Endothelial cell (in vitro differentiated cells): ENCODE measurements around the gene TTLL5. TPM values are rescaled to one million over a fixed set of nuclear protein-coding genes. Genes with fewer than 3 reads are reported as not detected.
A peak's percentile ranks its signal among the peaks of the same experiment; 100 is the strongest.

Experiments used
- DNase-seq: peaks from one replicate; pipeline ENCODE4 v3.0.0; 2021; ENCODE audit warnings: low spot score
- H3K27ac Mint-ChIP-seq: one replicate; pipeline ENCODE4 v1.8.0; 2021; ENCODE audit warnings: mixed read lengths, inconsistent platforms; ENCODE audit not compliant: unreplicated experiment
- H3K27me3 Mint-ChIP-seq: one replicate; pipeline ENCODE4 v1.8.0; 2021; ENCODE audit warnings: mild to moderate bottlenecking, moderate library complexity, mixed read lengths, inconsistent platforms; ENCODE audit not compliant: unreplicated experiment
- H3K36me3 Mint-ChIP-seq: one replicate; pipeline ENCODE4 v1.8.0; 2021; ENCODE audit warnings: mild to moderate bottlenecking, low read depth, mixed read lengths, inconsistent platforms; ENCODE audit not compliant: unreplicated experiment
- H3K4me1 Mint-ChIP-seq: one replicate; pipeline ENCODE4 v1.8.0; 2021; ENCODE audit warnings: mild to moderate bottlenecking, mixed read lengths, inconsistent platforms; ENCODE audit not compliant: unreplicated experiment
- H3K4me3 Mint-ChIP-seq: one replicate; pipeline ENCODE4 v1.8.0; 2021; ENCODE audit warnings: mild to moderate bottlenecking, mixed read lengths, inconsistent platforms; ENCODE audit not compliant: unreplicated experiment
- H3K9me3 Mint-ChIP-seq: one replicate; pipeline ENCODE4 v1.8.0; 2021; ENCODE audit warnings: mixed read lengths, inconsistent platforms; ENCODE audit not compliant: unreplicated experiment
- CTCF ChIP-seq: fragments of 200-600 bp; sonication (generic); IDR thresholded peaks from one replicate; pipeline ENCODE4 v1.5.0; 2021; ENCODE audit warnings: antibody characterized with exemption; ENCODE audit not compliant: unreplicated experiment
- total RNA-seq: library from RNA; stranded (reverse); fragmentation: NEBNext Ultra II Directional; extraction: Animal tissue kit (Norgen Biotek cat#: 25700); gene quantifications from one replicate; pipeline ENCODE4 v1.2.1, GENCODE V29; 2021; ENCODE audit not compliant: unreplicated experiment

TTLL5 gene
- total RNA-seq, 1 donor from 2014 or later = 62.8 TPM

- DNase-seq = no peak
- H3K9me3 Mint-ChIP-seq = no peaks in the 10 kb centered on the region
- no peak for TF ChIP-seq CTCF
- peaks cover 7% of the 10 kb centered on the region for H3K36me3 Mint-ChIP-seq
- H3K4me3 Mint-ChIP-seq = no peak overlapping the region
- no peak overlapping the region for H3K27ac Mint-ChIP-seq
- peaks cover 3% of the 10 kb centered on the region for H3K4me1 Mint-ChIP-seq
- no peaks in the 10 kb centered on the region for H3K27me3 Mint-ChIP-seq
Observed at GRCh38 chr14:75910048-75910447, 249.0 kb downstream of the TTLL5 start.

DNA sequence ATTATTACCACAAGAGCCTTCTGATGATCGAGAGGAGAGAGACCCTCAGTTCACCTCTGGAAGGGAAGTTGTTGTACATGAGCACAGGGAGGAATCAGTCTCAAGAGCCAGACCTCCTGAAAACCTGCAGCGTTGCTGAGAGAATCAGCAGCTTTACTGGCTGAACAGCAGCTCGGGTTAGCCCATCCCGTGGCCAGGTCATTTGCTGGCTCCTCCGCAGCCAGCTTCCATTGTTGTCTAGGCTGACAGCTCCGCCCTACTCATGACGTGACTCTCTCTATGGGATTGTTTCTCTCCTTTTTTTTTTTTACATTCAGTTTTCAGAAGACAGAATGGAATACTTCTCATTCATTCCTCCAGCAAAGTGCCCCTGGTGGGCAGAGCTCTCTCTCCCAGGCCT lies 250.8 kb downstream of the TTLL5 start:
- Mint-ChIP-seq H3K9me3 (no peaks in the 10 kb centered on the region), H3K4me3 (no peak overlapping the region), H3K36me3 (peaks cover 7% of the 10 kb centered on the region), H3K27ac (peak overlapping the region; percentile 79), H3K27me3 (no peaks in the 10 kb centered on the region), H3K4me1 (peaks cover 3% of the 10 kb centered on the region)
- DNase-seq = peak; percentile 44
- no peak for TF ChIP-seq CTCF

GRCh38 chr14:75913183-75913582 lies 252.1 kb downstream of the TTLL5 start:
- Mint-ChIP-seq H3K4me1 (peaks cover 3% of the 10 kb centered on the region), H3K4me3 (no peak overlapping the region), H3K9me3 (no peaks in the 10 kb centered on the region)

DNA sequence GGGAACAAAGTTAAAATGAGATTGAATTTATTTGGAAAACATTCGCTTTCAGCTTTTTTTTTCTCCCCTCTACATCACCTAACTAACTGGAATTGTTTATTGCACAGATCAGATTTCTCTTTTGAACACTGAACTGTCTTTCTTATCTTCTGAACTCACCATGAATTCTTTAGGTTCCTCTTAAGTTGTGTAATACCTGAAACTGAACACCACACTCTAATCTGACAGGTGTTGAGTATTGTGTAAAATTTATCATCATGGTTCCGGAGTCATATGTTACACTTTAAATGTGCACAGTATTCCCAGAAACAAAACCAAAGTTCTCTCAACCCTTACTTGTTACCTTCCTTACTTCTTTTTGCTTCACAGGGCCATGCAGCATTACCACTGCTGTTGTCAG lies 254.0 kb downstream of the TTLL5 start:
- Mint-ChIP-seq H3K9me3 (no peaks in the 10 kb centered on the region), H3K4me1 (peaks cover 3% of the 10 kb centered on the region), H3K27ac (no peak overlapping the region), H3K36me3 (no peaks in the 10 kb centered on the region), H3K27me3 (peaks cover 1% of the 10 kb centered on the region), H3K4me3 (no peak overlapping the region)
- no peak for DNase-seq
- TF ChIP-seq CTCF = no peak

More at GRCh38 chr14:75913183-75913582, 252.1 kb downstream of the TTLL5 start:
- peaks cover 1% of the 10 kb centered on the region for H3K27me3 Mint-ChIP-seq
- no peak overlapping the region for H3K27ac Mint-ChIP-seq
- TF ChIP-seq CTCF = no peak
- no peak for DNase-seq
- H3K36me3 Mint-ChIP-seq = peaks cover 3% of the 10 kb centered on the region

- no peak for DNase-seq
- H3K36me3 Mint-ChIP-seq = peaks cover 10% of the 10 kb centered on the region
- no peaks in the 10 kb centered on the region for H3K4me1 Mint-ChIP-seq
- H3K27ac Mint-ChIP-seq = no peak overlapping the region
- peaks cover 2% of the 10 kb centered on the region for H3K27me3 Mint-ChIP-seq
- no peak overlapping the region for H3K4me3 Mint-ChIP-seq
- TF ChIP-seq CTCF = no peak
- H3K9me3 Mint-ChIP-seq = no peaks in the 10 kb centered on the region
Observed at GRCh38 chr14:75917322-75917945, 256.4 kb downstream of the TTLL5 start.
